Measurements from ENCODE around the gene OIP5.
"Not testable (repeated sequence)": the region's sequence is repeated elsewhere in the genome, so short reads cannot be mapped to it uniquely, and the experiment has no call there.

The OIP5 gene

DNA sequence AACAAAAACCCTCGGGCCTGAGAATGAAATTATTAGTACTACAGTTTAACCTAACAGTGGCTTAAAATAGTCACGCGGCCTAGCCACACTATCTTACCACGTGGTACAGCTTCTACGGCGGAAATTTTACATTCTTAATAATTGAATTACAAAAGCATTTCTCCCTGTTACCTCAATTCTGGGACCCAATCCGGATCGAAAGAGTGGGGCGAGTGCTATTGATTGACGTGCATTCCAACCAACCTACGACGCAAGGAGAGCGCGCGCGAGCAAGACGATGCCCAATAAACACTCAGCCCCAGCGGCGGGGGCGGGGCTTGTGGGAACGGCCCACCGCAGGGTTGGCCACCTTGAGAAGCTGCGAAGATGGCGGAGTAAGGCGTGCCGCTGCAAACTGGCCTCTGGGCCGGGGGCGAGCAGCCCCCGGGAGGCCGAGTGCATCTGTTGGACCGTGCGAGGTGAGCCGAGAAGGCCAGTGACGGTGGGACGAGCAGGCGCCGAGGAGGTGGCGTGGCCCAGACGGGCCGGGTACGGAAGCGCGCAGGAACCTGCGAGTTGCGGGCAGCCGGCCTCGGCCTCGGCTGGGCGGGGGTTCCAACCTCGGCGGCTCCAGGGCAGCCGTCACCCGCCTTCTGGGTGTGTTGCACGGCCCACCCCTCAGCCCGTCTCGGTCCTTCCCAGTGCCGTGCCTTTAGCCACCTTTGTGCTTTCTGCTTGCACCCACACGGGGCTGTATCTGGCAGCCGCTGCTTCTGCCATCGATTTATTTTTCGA lies 48.6 kb downstream of the OIP5 start:
- Histone ChIP-seq H3K4me3 (ENCODE audit: low read length in 2 of 2) (peak overlapping the region; percentile 77 to 86), H3K4me1 (ENCODE audit: control insufficient read depth in 2 of 2, insufficient read depth in 2 of 2, low read length in 2 of 2) (peaks cover 11 to 14% of the 10 kb centered on the region in 2 donors), H3K9me3 (ENCODE audit: control insufficient read depth in 2 of 2, low read length in 2 of 2) (no peaks in the 10 kb centered on the region), H3K27ac (ENCODE audit: low read depth in 2 of 2, low read length in 2 of 2) (peak overlapping the region; percentile 95 to 97), H3K27me3 (ENCODE audit: control insufficient read depth in 2 of 2, insufficient read depth in 2 of 2, low read length in 2 of 2) (no peaks in the 10 kb centered on the region), H3K9ac (ENCODE audit: low read depth in 1 of 2, low read length in 2 of 2) (peak overlapping the region; percentile 89 to 95), H3K36me3 (ENCODE audit: control insufficient read depth in 2 of 2, insufficient read depth in 2 of 2, low read length in 2 of 2) (peaks cover 40 to 46% of the 10 kb centered on the region in 2 donors)

DNA sequence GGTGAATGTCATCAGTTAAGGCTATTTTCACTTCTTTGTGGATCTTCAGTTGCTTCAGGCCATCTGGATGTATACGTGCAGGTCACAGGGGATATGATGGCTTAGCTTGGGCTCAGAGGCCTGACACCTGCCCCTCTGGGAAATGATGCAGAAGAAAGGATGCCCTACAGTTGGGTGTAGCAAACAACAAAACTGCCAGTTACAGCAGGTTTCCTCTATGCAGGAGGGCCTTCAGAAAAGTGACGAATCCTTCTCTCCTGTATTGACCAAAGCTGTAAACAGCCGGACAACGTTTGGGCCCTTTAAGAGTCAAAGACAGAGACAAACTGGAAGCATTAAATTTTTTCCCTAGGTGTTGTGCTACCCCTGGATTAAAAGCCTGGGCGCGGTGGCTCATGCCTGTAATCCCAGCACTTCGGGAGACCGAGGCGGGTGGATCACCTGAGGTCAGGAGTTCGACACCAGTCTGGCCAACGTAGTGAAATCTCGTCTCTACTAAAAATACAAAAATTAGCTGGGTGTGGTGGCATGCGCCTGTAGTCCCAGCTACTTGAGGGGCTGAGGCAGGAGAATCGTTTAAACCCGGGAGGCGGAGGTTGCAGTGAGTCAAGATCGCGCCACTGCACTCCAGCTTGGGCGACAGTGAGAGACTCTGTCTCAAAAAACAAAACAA lies 49.3 kb downstream of the OIP5 start:
- Histone ChIP-seq H3K4me1 (ENCODE audit: control insufficient read depth in 2 of 2, insufficient read depth in 2 of 2, low read length in 2 of 2) (peaks cover 11 to 14% of the 10 kb centered on the region in 2 donors), H3K27ac (ENCODE audit: low read depth in 2 of 2, low read length in 2 of 2) (peak overlapping the region; percentile 80 to 95), H3K9ac (ENCODE audit: low read depth in 1 of 2, low read length in 2 of 2) (peak overlapping the region; percentile 89 to 95), H3K36me3 (ENCODE audit: control insufficient read depth in 2 of 2, insufficient read depth in 2 of 2, low read length in 2 of 2) (peaks cover 37 to 39% of the 10 kb centered on the region in 2 donors), H3K4me3 (ENCODE audit: low read length in 2 of 2) (peak overlapping the region; percentile 77 to 86)
- not testable (repeated sequence) for H3K9me3 ChIP-seq (ENCODE audit: control insufficient read depth in 2 of 2, low read length in 2 of 2); H3K27me3 ChIP-seq (ENCODE audit: control insufficient read depth in 2 of 2, insufficient read depth in 2 of 2, low read length in 2 of 2)

DNA sequence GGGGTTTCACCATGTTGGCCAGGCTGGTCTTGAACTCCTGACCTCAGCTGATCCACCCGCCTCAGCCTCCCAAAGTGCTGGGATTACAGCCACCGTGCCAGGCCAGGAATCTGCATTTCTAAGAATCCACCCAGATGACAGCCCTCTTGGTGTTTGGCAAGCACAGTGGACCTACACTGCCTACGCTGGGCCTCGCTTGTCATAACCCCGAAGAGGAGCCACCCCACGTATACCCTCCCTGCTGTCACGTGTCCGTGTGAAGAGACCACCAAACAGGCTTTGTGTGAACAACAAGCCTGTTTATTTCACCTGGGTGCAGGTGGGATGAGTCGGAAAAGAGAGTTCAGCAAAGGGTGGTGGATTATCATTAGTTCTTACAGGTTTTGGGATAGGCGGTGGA lies 50.0 kb downstream of the OIP5 start:
- H3K36me3 ChIP-seq (ENCODE audit: control insufficient read depth in 2 of 2, insufficient read depth in 2 of 2, low read length in 2 of 2), result peaks cover 34% of the 10 kb centered on the region in 2 donors
- H3K27ac ChIP-seq (ENCODE audit: low read depth in 2 of 2, low read length in 2 of 2); H3K4me3 ChIP-seq (ENCODE audit: low read length in 2 of 2); H3K9me3 ChIP-seq (ENCODE audit: control insufficient read depth in 2 of 2, low read length in 2 of 2); H3K9ac ChIP-seq (ENCODE audit: low read depth in 1 of 2, low read length in 2 of 2); H3K27me3 ChIP-seq (ENCODE audit: control insufficient read depth in 2 of 2, insufficient read depth in 2 of 2, low read length in 2 of 2): not testable (repeated sequence)
- H3K4me1 ChIP-seq (ENCODE audit: control insufficient read depth in 2 of 2, insufficient read depth in 2 of 2, low read length in 2 of 2), result peaks cover 11 to 14% of the 10 kb centered on the region in 2 donors

DNA sequence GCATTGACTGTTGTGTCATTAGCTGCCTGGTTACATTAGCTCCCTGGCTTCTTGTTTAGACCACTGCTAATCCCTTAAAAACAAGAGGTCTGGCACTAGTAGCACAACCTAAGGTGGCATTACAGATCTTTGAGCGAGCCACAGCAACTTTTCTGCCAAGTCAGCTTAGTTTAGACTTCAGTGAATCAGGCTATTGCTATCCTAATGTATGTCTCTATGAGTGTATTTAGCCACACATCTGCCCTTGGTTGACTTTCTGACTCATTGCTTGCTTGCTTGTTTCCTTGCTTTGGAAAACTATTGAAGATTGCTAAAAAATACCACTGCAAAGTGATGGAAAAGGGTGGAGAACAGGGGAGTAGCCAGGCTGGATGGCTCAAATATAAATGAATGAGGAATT lies 51.2 kb downstream of the OIP5 start:
- Histone ChIP-seq H3K27me3 (ENCODE audit: control insufficient read depth in 2 of 2, insufficient read depth in 2 of 2, low read length in 2 of 2) (no peaks in the 10 kb centered on the region), H3K36me3 (ENCODE audit: control insufficient read depth in 2 of 2, insufficient read depth in 2 of 2, low read length in 2 of 2) (peaks cover 26 to 29% of the 10 kb centered on the region in 2 donors), H3K9ac (ENCODE audit: low read depth in 1 of 2, low read length in 2 of 2) (no peak overlapping the region), H3K9me3 (ENCODE audit: control insufficient read depth in 2 of 2, low read length in 2 of 2) (no peaks in the 10 kb centered on the region), H3K4me3 (ENCODE audit: low read length in 2 of 2) (no peak overlapping the region), H3K4me1 (ENCODE audit: control insufficient read depth in 2 of 2, insufficient read depth in 2 of 2, low read length in 2 of 2) (peaks cover 11 to 14% of the 10 kb centered on the region in 2 donors), H3K27ac (ENCODE audit: low read depth in 2 of 2, low read length in 2 of 2) (no peak overlapping the region)

DNA sequence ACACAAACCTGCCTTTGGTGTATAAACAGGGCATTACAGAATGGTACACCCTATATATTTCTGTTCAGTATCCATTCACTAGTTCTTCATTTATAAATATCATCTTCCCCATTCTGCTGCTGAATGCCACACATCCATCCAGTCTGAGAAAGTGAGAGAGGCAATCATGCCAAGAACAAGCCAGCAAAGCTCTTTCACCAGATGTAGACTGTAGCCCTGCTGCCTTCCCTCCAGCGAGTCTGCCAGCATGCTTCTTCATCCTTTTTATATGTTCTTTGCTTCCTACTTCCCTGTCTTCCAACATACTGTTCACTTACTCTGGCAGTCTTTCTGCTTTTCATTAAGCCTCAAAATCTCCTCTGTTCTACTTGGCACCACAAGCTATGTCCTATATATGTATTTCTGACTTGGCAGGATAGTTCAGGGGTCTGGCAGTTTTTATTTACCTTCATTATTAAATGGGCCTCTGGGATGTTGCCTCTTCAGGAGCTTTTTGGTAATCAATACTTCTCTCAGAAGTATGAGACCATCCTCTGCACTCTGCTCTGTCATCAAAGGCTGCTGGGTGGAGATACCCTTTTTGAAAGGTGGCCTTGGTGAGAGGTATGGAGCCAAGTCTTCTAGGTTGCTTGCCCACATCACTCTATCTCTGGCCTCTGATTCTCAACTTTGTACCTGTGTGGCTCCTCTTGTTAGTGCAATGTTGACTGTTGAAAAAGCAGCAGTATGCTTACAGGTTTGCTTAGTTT lies 52.7 kb downstream of the OIP5 start:
- peaks cover 20 to 24% of the 10 kb centered on the region in 2 donors for H3K36me3 ChIP-seq (ENCODE audit: control insufficient read depth in 2 of 2, insufficient read depth in 2 of 2, low read length in 2 of 2)
- H3K9ac ChIP-seq (ENCODE audit: low read depth in 1 of 2, low read length in 2 of 2), result no peak overlapping the region
- no peaks in the 10 kb centered on the region for H3K9me3 ChIP-seq (ENCODE audit: control insufficient read depth in 2 of 2, low read length in 2 of 2)
- H3K27ac ChIP-seq (ENCODE audit: low read depth in 2 of 2, low read length in 2 of 2), result no peak overlapping the region
- no peak overlapping the region for H3K4me3 ChIP-seq (ENCODE audit: low read length in 2 of 2)
- peaks cover 4 to 6% of the 10 kb centered on the region in 2 donors for H3K4me1 ChIP-seq (ENCODE audit: control insufficient read depth in 2 of 2, insufficient read depth in 2 of 2, low read length in 2 of 2)
- no peaks in the 10 kb centered on the region for H3K27me3 ChIP-seq (ENCODE audit: control insufficient read depth in 2 of 2, insufficient read depth in 2 of 2, low read length in 2 of 2)

DNA sequence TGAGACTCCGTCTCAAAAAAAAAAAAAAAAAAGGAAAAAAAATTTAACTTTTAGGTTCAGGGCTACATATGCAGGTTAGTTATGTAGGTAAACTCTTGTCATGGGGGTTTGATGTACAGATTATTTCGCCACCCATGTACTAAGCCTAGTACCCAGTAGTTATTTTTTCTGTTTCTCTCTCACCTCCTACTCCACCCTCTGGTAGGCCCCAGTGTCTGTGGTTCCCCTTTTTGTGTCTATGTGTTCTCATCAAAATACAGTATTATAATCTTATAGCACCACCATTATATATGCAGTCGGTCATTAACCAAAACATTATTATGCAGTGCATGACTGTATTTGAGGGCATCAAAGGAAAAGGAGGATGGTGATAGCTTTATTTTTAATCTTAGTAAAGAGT lies 54.1 kb downstream of the OIP5 start:
- Histone ChIP-seq H3K36me3 (ENCODE audit: control insufficient read depth in 2 of 2, insufficient read depth in 2 of 2, low read length in 2 of 2) (peaks cover 24 to 28% of the 10 kb centered on the region in 2 donors), H3K9ac (ENCODE audit: low read depth in 1 of 2, low read length in 2 of 2) (no peak overlapping the region), H3K4me1 (ENCODE audit: control insufficient read depth in 2 of 2, insufficient read depth in 2 of 2, low read length in 2 of 2) (peaks cover 4 to 5% of the 10 kb centered on the region in 2 donors), H3K27ac (ENCODE audit: low read depth in 2 of 2, low read length in 2 of 2) (no peak overlapping the region), H3K27me3 (ENCODE audit: control insufficient read depth in 2 of 2, insufficient read depth in 2 of 2, low read length in 2 of 2) (no peaks in the 10 kb centered on the region), H3K9me3 (ENCODE audit: control insufficient read depth in 2 of 2, low read length in 2 of 2) (no peaks in the 10 kb centered on the region), H3K4me3 (ENCODE audit: low read length in 2 of 2) (no peak overlapping the region)

DNA sequence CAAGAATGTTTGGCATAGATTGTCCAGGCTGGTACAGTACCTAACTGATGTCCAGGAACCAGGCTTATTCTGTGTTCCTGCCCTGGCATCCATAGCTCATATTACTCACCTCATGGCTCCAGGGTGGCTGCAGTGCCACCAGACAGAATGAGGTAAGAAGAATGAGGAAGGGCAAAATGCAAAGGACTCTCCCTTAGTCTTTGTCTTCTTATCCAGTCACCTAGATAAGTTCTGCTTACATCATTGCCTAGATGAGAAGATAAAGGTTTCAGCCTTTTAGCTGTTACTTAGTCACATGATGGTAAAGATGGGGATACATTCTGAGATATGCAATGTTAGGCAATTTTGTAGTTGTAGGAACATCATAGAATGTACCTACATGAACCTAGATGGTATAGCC lies 55.6 kb downstream of the OIP5 start:
- no peaks in the 10 kb centered on the region for H3K9me3 ChIP-seq (ENCODE audit: control insufficient read depth in 2 of 2, low read length in 2 of 2)
- H3K9ac ChIP-seq (ENCODE audit: low read depth in 1 of 2, low read length in 2 of 2), result no peak overlapping the region
- H3K27ac ChIP-seq (ENCODE audit: low read depth in 2 of 2, low read length in 2 of 2), result no peak overlapping the region
- H3K4me3 ChIP-seq (ENCODE audit: low read length in 2 of 2), result no peak overlapping the region
- H3K36me3 ChIP-seq (ENCODE audit: control insufficient read depth in 2 of 2, insufficient read depth in 2 of 2, low read length in 2 of 2), result peaks cover 25 to 31% of the 10 kb centered on the region in 2 donors
- H3K4me1 ChIP-seq (ENCODE audit: control insufficient read depth in 2 of 2, insufficient read depth in 2 of 2, low read length in 2 of 2), result no peaks in the 10 kb centered on the region
- H3K27me3 ChIP-seq (ENCODE audit: control insufficient read depth in 2 of 2, insufficient read depth in 2 of 2, low read length in 2 of 2), result no peaks in the 10 kb centered on the region

DNA sequence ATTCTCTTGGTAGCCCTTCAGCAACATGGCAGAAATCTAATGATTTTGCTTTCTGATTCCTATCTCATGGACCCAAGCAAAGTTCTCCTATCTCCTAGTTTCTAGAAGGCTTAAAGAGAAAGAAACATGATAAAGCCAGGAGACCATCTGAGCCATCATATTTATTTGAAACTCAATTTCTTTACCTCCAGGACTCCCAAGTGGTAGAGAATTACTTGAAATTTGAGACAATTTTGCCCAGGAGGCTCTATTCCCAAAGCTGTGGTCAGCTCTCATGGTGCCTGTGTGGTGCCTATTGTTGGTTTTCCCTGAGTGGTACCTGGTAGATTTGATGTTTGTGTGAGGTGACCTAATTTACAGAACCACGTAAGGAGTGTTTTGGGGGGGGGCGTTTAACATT lies 62.5 kb downstream of the OIP5 start:
- H3K27me3 ChIP-seq (ENCODE audit: control insufficient read depth in 2 of 2, insufficient read depth in 2 of 2, low read length in 2 of 2), result no peaks in the 10 kb centered on the region
- H3K27ac ChIP-seq (ENCODE audit: low read depth in 2 of 2, low read length in 2 of 2), result no peak overlapping the region
- H3K36me3 ChIP-seq (ENCODE audit: control insufficient read depth in 2 of 2, insufficient read depth in 2 of 2, low read length in 2 of 2), result peaks cover 19 to 22% of the 10 kb centered on the region in 2 donors
- H3K9me3 ChIP-seq (ENCODE audit: control insufficient read depth in 2 of 2, low read length in 2 of 2), result no peaks in the 10 kb centered on the region
- no peaks in the 10 kb centered on the region for H3K4me1 ChIP-seq (ENCODE audit: control insufficient read depth in 2 of 2, insufficient read depth in 2 of 2, low read length in 2 of 2)
- no peak overlapping the region for H3K4me3 ChIP-seq (ENCODE audit: low read length in 2 of 2)
- H3K9ac ChIP-seq (ENCODE audit: low read depth in 1 of 2, low read length in 2 of 2), result no peak overlapping the region

DNA sequence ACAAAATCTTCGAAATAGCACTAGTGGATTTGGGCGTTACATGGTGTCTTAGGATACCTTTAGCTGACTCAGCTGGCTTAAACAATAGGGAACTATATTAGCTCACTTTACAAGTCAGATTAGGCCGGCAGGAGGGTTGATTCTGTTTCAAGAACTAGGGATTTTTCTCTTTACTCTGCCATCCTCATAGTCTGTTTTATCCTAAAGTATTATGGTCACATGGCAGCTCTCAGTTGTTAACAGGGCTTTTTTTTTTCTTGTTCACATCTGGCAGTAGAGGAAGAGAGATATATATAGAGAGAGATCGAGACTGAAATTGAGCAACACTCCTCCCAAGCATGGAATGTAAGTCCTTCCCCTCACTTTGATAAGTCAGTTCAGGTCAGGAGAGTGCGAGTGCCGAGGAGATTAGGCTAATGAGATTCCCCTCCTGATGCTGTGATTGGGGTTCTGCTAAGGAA lies 68.5 kb downstream of the OIP5 start:
- Histone ChIP-seq H3K4me3 (ENCODE audit: low read length in 2 of 2) (no peak overlapping the region), H3K27me3 (ENCODE audit: control insufficient read depth in 2 of 2, insufficient read depth in 2 of 2, low read length in 2 of 2) (no peaks in the 10 kb centered on the region), H3K9ac (ENCODE audit: low read depth in 1 of 2, low read length in 2 of 2) (no peak overlapping the region), H3K9me3 (ENCODE audit: control insufficient read depth in 2 of 2, low read length in 2 of 2) (no peaks in the 10 kb centered on the region), H3K27ac (ENCODE audit: low read depth in 2 of 2, low read length in 2 of 2) (no peak overlapping the region), H3K36me3 (ENCODE audit: control insufficient read depth in 2 of 2, insufficient read depth in 2 of 2, low read length in 2 of 2) (peaks cover 25 to 28% of the 10 kb centered on the region in 2 donors), H3K4me1 (ENCODE audit: control insufficient read depth in 2 of 2, insufficient read depth in 2 of 2, low read length in 2 of 2) (peaks cover 5 to 7% of the 10 kb centered on the region in 2 donors)

DNA sequence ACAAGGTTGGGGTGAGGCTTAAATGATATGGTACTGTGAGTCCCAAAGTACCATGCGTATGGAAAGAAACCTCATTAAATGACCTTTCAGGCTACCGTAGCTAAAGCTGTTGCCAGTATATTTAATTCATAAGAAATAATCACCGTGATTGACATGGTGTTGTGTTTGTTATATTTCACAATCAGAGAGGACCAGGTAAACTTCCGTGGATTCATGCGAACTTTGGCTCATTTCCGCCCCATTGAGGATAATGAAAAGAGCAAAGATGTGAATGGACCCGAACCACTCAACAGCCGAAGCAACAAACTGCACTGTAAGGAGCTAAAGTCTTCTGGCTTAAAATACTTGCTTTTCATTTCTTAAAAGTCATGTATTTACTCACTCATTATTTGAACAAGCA lies 69.8 kb downstream of the OIP5 start:
- Histone ChIP-seq H3K27ac (ENCODE audit: low read depth in 2 of 2, low read length in 2 of 2) (no peak overlapping the region), H3K27me3 (ENCODE audit: control insufficient read depth in 2 of 2, insufficient read depth in 2 of 2, low read length in 2 of 2) (no peaks in the 10 kb centered on the region), H3K4me3 (ENCODE audit: low read length in 2 of 2) (no peak overlapping the region), H3K9me3 (ENCODE audit: control insufficient read depth in 2 of 2, low read length in 2 of 2) (no peaks in the 10 kb centered on the region), H3K4me1 (ENCODE audit: control insufficient read depth in 2 of 2, insufficient read depth in 2 of 2, low read length in 2 of 2) (peaks cover 11 to 21% of the 10 kb centered on the region in 2 donors), H3K9ac (ENCODE audit: low read depth in 1 of 2, low read length in 2 of 2) (no peak overlapping the region), H3K36me3 (ENCODE audit: control insufficient read depth in 2 of 2, insufficient read depth in 2 of 2, low read length in 2 of 2) (peaks cover 30 to 34% of the 10 kb centered on the region in 2 donors)
